Heart left ventricle (tissue), 16 donors: Measurements from ENCODE around the gene AGK. TPM values are rescaled to one million over a fixed set of nuclear protein-coding genes. Genes with fewer than 3 reads are reported as not detected.
A peak's percentile ranks its signal among the peaks of the same experiment; 100 is the strongest.

Source experiments
- ATAC-seq, 4 donors: fragments of 200-7000 bp; cut with Tn5 transposase; one replicate each; pipeline ENCODE4 v1.9.1; 2020 to 2022; ENCODE audit warnings: moderate library complexity in 4 of 4, mild to moderate bottlenecking in 3 of 4, moderate number of reproducible peaks in 1 of 4
- DNase-seq, 5 donors: peaks; one replicate each; pipeline ENCODE4 v3.0.0-alpha.2; 2020
- H3K27ac ChIP-seq, 12 donors: fragments of 200-600 bp; sonication (generic) in 4 of 12; one replicate each; pipeline versions ENCODE4 v1.5.0 to v1.8.0; 2016 to 2022; ENCODE audit warnings: mild to moderate bottlenecking in 2 of 12
- H3K27me3 ChIP-seq, 9 donors: fragments of 200-600 bp; sonication (generic) in 2 of 9; one replicate each; pipeline versions ENCODE4 v1.5.1 to v1.8.0; 2016 to 2022; ENCODE audit warnings: mild to moderate bottlenecking in 3 of 9
- H3K36me3 ChIP-seq, 9 donors: fragments of 200-600 bp; sonication (generic) in 2 of 9; one replicate each; pipeline versions ENCODE4 v1.5.0 to v1.8.0; 2018 to 2022; ENCODE audit warnings: mild to moderate bottlenecking in 2 of 9
- H3K4me1 ChIP-seq, 12 donors: fragments of 200-600 bp; sonication (generic) in 4 of 12; one replicate each; pipeline versions ENCODE4 v1.5.0 to v1.8.0; 2016 to 2022; ENCODE audit warnings: mild to moderate bottlenecking in 3 of 12
- H3K4me3 ChIP-seq, 12 donors: fragments of 200-600 bp; sonication (generic) in 4 of 12; one replicate each; pipeline versions ENCODE4 v1.5.0 to v1.8.0; 2017 to 2022; ENCODE audit warnings: mild to moderate bottlenecking in 9 of 12, moderate library complexity in 4 of 12
- H3K9me3 ChIP-seq, 12 donors: fragments of 200-600 bp; sonication (generic) in 4 of 12; one replicate each; pipeline versions ENCODE4 v1.5.0 to v1.8.0; 2016 to 2022; ENCODE audit warnings: mild to moderate bottlenecking in 1 of 12
- POLR2A ChIP-seq, 2 donors: fragments of 450-650 bp; IDR thresholded peaks; one replicate each; pipeline ENCODE4 v1.6.1; 2017; ENCODE audit warnings: antibody characterized with exemption in 2 of 2, mild to moderate bottlenecking in 2 of 2, moderate library complexity in 2 of 2
- WGBS, 4 donors: extraction: QIAGEN DNeasy Blood & Tissue Kit in 2 of 4; methylation state at CpG; one replicate each; pipeline versions ENCODE4 v1.1.5 to v1.1.7; 2013 to 2018; 5-methylcytosine and 5-hydroxymethylcytosine counted together
- intact Hi-C, 10 donors: fragments of 100-400 bp; cut with DNase I; formaldehyde crosslinking; loops; one replicate each; pipeline versions ENCODE4 v1.11.1 to v1.14.2; 2022
- polyA plus RNA-seq, 2 donors: library from polyadenylated mRNA; stranded (reverse); fragments of 200-250 nt; gene quantifications; one replicate each; pipeline ENCODE4 v1.2.3, GENCODE V29; 2013
- total RNA-seq, 9 donors: library from RNA; depleted of rRNA in 2 of 9; stranded (reverse); fragments of >200 nt in 2 of 9; fragmentation: NEBNext Ultra II Directional in 3 of 9; extraction: Animal tissue kit (Norgen Biotek cat#: 25700) in 3 of 9; gene quantifications; one replicate each; pipeline versions ENCODE4 v1.1.0 to v1.2.4, GENCODE V29; 2016 to 2023
- TF ChIP-seq, protein P1 (sequence below), 12 donors: fragments of 200-600 bp; sonication (generic) in 4 of 12; IDR thresholded peaks; one replicate each; pipeline versions ENCODE4 v1.5.0 to v1.8.0; 2018 to 2022; ENCODE audit warnings: antibody characterized with exemption in 12 of 12, mild to moderate bottlenecking in 5 of 12
- donor health status: ischemic (EF 13 %, LVEDD 7.1; RV severe dilation, severe dysfunction).
- donor health status: healthy with polysubstance abuse.
- donor health status: DM: no; HTN: yes; CAD: no.
- donor health status: DM: no; HTN: no; CAD: no.
- donor health status: ischemic (EF 25% LVEDD 6.9; RV normal size, moderate dysfunction).
- donor health status: ischemic (EF 25% LVEDD 5.7; RV mildly dilated, moderate dysfunction).
- donor health status: healthy.
- donor health status: DM: yes; HTN: yes; CAD: no.
- donor health status: ischemic (EF 35%, LVEDD 5.7; RV mildly dilated, moderate dysfunction).
- donor health status: nonischemic (EF 11% LVEDD 7.7; RV severe dilation, severe dysfunction).
- donor health status: DM: yes; HTN: yes; CAD: no.
- donor health status: PGD.
- donor health status: ischemic (EF 29% LVEDD 5.4; RV normal size, mild dysfunction).
- donor health status: nonischemic (EF 23%, LVEDD 6.1; RV moderate dilation, normal function).

The AGK gene
- total and polyA plus RNA-seq, 11 donors = 21.4 to 49.8 (median 37.9) TPM

DNA sequence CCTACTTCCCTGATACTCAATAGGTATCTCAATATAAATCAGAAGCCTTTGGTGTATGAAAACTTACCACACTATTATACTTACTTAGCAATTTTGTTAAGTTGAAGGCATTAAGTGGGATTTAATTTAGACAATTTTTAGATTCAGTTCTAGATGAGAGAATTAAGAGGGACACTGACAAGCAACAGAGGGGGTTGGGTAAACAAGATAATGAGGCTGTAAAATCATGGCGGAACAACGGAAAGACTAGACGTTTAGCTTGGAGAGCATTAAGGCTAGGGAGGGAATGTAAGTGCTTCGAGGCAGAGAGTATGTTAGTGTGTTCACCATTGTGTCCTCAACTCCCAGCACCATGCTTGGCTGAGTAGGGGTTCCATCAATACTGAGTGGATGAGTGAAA is 79.4 kb downstream of the AGK start:
- DNase-seq = no peak
- H3K9me3 ChIP-seq = no peaks in the 10 kb centered on the region
- H3K27me3 ChIP-seq = no peaks in the 10 kb centered on the region
- H3K27ac ChIP-seq = no peak overlapping the region
- TF ChIP-seq, protein P1, sequence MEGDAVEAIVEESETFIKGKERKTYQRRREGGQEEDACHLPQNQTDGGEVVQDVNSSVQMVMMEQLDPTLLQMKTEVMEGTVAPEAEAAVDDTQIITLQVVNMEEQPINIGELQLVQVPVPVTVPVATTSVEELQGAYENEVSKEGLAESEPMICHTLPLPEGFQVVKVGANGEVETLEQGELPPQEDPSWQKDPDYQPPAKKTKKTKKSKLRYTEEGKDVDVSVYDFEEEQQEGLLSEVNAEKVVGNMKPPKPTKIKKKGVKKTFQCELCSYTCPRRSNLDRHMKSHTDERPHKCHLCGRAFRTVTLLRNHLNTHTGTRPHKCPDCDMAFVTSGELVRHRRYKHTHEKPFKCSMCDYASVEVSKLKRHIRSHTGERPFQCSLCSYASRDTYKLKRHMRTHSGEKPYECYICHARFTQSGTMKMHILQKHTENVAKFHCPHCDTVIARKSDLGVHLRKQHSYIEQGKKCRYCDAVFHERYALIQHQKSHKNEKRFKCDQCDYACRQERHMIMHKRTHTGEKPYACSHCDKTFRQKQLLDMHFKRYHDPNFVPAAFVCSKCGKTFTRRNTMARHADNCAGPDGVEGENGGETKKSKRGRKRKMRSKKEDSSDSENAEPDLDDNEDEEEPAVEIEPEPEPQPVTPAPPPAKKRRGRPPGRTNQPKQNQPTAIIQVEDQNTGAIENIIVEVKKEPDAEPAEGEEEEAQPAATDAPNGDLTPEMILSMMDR (IDR thresholded peaks at IDR 0.05) = no peak
- TF ChIP-seq POLR2A (IDR thresholded peaks at IDR 0.05) = no peak
- intact Hi-C loops = no loop called here
- ATAC-seq = no peak
- 91 to 94% (median 92%) methylated on average over 4 of the region's 4 CpGs for WGBS, 4 donors
- H3K36me3 ChIP-seq = peaks cover 0 to 37% (median 9%) of the 10 kb centered on the region in 9 donors
- H3K4me1 ChIP-seq = peaks cover 0 to 9% (median 0%) of the 10 kb centered on the region in 12 donors
- no peak overlapping the region for H3K4me3 ChIP-seq

DNA sequence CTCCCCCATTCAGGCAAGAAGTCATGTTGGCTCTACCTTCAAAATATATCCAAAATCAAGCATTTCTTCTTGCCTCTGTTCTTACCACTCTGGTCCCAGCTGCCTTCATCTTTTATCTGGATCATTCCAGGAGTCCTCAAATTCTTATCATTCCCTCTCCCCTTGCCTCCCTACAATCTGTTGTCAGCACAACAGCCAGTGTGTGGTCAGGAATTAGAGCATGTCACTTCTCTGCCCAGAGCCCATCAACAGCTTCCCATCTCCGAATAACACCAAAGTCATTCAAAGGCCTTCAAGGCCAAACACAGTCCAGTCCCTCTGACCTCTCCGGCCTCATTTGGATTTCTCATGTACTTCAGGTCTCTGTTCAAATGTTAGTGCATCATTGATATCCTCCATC is 80.3 kb downstream of the AGK start:
- intact Hi-C loops = no loop called here
- ATAC-seq (no peak), DNase-seq (no peak)
- Histone ChIP-seq H3K27ac (no peak overlapping the region), H3K4me1 (peaks cover 0 to 9% (median 0%) of the 10 kb centered on the region in 12 donors), H3K27me3 (no peaks in the 10 kb centered on the region), H3K36me3 (peaks cover 0 to 36% (median 6%) of the 10 kb centered on the region in 9 donors), H3K4me3 (no peak overlapping the region), H3K9me3 (no peaks in the 10 kb centered on the region)
- TF ChIP-seq, protein P1 (IDR thresholded peaks at IDR 0.05) = no peak
- TF ChIP-seq POLR2A (IDR thresholded peaks at IDR 0.05) = no peak
- 77 to 84% (median 81%) methylated on average over 2 of the region's 2 CpGs for WGBS, 4 donors

DNA sequence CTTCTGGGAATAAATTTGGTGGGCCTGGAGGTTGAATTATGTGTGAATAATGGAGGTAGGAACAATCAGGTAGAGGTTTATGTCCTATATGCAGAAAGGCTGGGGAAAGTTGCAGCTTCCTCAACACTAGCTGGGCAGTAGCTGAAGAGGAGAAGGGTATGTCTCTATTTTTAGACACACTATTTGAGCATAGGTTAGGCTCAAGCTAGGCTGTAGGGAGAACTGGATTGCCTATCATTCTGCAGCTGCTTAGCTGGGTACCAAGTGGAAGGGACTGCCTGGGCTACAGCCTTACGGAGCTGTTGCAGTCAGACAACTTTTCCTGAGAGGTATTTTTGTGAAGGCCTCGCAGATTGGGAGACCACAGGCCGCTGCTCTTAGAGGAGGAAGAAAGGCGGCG is 82.9 kb downstream of the AGK start:
- intact Hi-C loops = no loop called here
- Histone ChIP-seq H3K4me3 (no peak overlapping the region), H3K27me3 (no peaks in the 10 kb centered on the region), H3K36me3 (peaks cover 0 to 36% (median 12%) of the 10 kb centered on the region in 9 donors), H3K4me1 (peaks cover 0 to 9% (median 0%) of the 10 kb centered on the region in 12 donors), H3K27ac (no peak overlapping the region), H3K9me3 (no peaks in the 10 kb centered on the region)
- ATAC-seq (peak in 3 of 4 donors; percentile 48 to 83 (median 71)), DNase-seq (no peak)
- TF ChIP-seq POLR2A (IDR thresholded peaks at IDR 0.05) = no peak
- TF ChIP-seq, protein P1 (IDR thresholded peaks at IDR 0.05) = no peak
- 84 to 91% (median 90%) methylated on average over 5 of the region's 5 CpGs for WGBS, 4 donors

DNA sequence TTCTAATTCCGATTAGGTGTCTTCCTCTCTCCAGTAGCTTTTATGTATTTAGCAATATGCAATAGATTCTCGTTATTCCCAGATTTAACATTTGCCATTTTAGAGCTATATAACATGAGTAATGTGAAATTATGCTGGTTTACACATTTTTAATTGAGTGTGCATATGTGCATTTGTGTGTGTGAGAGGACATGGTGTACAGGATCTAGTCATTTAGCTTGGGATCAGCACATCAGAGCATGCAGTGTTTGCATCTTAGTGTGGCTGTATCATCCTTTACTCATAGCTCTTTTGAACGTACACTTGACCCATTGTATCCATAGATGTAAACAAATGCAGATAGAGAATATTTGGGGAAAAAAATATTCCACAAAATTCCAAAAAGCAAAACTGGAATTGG is 84.8 kb downstream of the AGK start:
- TF ChIP-seq, protein P1 (IDR thresholded peaks at IDR 0.05) = no peak
- TF ChIP-seq POLR2A (IDR thresholded peaks at IDR 0.05) = no peak
- ATAC-seq = no peak
- H3K4me3 ChIP-seq = no peak overlapping the region
- peaks cover 0 to 9% (median 0%) of the 10 kb centered on the region in 12 donors for H3K4me1 ChIP-seq
- no peaks in the 10 kb centered on the region for H3K9me3 ChIP-seq
- no peak overlapping the region for H3K27ac ChIP-seq
- WGBS, 4 donors = 93 to 97% (median 94%) methylated on average over 3 of the region's 3 CpGs
- peaks cover 0 to 43% (median 12%) of the 10 kb centered on the region in 9 donors for H3K36me3 ChIP-seq
- intact Hi-C loops = no loop called here
- no peak for DNase-seq
- no peaks in the 10 kb centered on the region for H3K27me3 ChIP-seq
